SK-N-SH (cell line): ENCODE data around the gene TPRG1.

Source experiments
- EP300 ChIP-seq, 2 experiments: IDR thresholded peaks; 2 replicates each; pipeline versions ENCODE4 v1.4.0 to v1.6.1; 2012; ENCODE audit warnings: borderline replicate concordance in 1 of 2, low read depth in 1 of 2, low read length in 1 of 2
- MXI1 ChIP-seq: IDR thresholded peaks from 2 replicates; pipeline ENCODE4 v1.6.1; 2012; ENCODE audit warnings: mild to moderate bottlenecking, low read depth, low read length, improper control_type of control experiment
- POLR2AphosphoS5 ChIP-seq: IDR thresholded peaks from 2 replicates; pipeline ENCODE4 v1.6.1; 2012; ENCODE audit warnings: low read depth, low read length
- SIN3A ChIP-seq: IDR thresholded peaks from 2 replicates; pipeline ENCODE4 v1.6.1; 2012; ENCODE audit warnings: low read depth, mild to moderate bottlenecking, low read length, moderate library complexity, borderline replicate concordance
- TF ChIP-seq, protein P1 (sequence below): fragments of 200-600 bp; sonication (generic); IDR thresholded peaks from 2 replicates; pipeline ENCODE4 v1.6.1; 2017; ENCODE audit warnings: antibody characterized with exemption, mild to moderate bottlenecking, moderate library complexity
- TF ChIP-seq, protein P2 (sequence below): fragments of 150-350 bp; IDR thresholded peaks from 2 replicates; pipeline ENCODE4 v1.6.1; 2016; ENCODE audit warnings: mild to moderate bottlenecking, low read depth, low read length

DNA sequence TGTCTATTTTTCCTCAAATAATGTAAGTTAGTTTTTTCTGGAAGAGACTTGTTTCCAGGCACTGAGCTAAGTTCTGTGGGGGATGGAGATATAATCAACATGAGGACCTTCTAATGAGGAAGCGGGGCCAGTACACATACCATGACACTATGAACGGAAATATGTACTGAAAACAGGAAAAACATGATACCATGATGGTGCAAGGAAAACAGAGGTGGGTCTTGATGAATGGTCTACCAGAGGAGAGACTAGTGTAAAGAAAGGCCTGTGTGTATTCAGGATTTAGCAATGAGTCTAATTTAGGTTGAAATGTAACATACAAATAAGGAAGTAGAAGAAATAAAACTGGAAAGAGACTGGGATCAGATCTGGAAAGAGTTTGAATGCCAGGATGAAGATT lies 38.9 kb upstream of the TPRG1 start:
- TF ChIP-seq EP300 (IDR thresholded peaks at IDR 0.05; ENCODE audit: borderline replicate concordance in 1 of 2, low read depth in 1 of 2, low read length in 1 of 2) = no peak
- TF ChIP-seq, protein P1, sequence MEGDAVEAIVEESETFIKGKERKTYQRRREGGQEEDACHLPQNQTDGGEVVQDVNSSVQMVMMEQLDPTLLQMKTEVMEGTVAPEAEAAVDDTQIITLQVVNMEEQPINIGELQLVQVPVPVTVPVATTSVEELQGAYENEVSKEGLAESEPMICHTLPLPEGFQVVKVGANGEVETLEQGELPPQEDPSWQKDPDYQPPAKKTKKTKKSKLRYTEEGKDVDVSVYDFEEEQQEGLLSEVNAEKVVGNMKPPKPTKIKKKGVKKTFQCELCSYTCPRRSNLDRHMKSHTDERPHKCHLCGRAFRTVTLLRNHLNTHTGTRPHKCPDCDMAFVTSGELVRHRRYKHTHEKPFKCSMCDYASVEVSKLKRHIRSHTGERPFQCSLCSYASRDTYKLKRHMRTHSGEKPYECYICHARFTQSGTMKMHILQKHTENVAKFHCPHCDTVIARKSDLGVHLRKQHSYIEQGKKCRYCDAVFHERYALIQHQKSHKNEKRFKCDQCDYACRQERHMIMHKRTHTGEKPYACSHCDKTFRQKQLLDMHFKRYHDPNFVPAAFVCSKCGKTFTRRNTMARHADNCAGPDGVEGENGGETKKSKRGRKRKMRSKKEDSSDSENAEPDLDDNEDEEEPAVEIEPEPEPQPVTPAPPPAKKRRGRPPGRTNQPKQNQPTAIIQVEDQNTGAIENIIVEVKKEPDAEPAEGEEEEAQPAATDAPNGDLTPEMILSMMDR = no peak
- TF ChIP-seq MXI1 = no peak
- no peak for TF ChIP-seq POLR2AphosphoS5
- TF ChIP-seq SIN3A = no peak
- TF ChIP-seq, protein P2, sequence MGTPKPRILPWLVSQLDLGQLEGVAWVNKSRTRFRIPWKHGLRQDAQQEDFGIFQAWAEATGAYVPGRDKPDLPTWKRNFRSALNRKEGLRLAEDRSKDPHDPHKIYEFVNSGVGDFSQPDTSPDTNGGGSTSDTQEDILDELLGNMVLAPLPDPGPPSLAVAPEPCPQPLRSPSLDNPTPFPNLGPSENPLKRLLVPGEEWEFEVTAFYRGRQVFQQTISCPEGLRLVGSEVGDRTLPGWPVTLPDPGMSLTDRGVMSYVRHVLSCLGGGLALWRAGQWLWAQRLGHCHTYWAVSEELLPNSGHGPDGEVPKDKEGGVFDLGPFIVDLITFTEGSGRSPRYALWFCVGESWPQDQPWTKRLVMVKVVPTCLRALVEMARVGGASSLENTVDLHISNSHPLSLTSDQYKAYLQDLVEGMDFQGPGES = no peak
